ENCODE data around the gene PBX2.

DNA sequence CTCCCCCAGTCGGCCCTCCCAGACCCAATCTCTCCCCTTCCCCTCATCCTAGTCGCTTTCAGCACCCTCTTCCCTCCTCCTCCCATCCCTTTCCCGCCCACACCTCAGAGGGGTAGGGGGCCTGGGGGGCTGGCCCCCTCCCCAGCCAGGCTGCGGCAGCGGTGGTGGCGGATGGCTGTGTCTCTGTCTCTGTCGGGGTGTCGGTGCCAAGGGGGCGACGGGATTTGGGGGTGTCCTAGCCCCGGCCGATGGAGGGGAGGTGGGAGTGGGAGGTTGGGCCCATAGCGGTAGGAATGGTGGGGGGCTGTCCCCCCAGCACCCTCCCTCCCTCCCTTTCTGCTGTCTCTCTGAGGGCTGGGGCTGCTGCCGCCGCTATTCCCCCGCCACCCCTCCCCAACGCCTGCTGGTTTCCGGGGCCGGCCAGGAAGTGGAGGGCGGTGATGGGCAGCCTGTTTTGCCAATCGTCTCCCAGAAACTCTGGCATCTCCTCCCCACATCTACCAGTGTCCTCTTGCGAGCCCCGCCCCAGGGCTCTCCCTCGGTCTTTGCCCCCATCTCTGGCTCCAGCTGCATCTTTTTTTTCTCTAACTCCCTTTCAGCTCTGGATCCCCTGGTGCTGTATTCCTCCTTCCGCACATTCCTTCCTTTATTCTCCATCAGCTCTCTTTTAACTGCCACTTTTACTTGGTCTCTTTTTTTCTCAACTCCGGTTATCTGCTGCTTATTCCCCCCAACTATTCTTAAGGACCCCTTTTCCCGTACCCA is 14.1 kb downstream of the PBX2 start, which contains the start of gene AGPAT1:
- peak in 1 of 2 donors; percentile 78 for TF ChIP-seq POLR2A (IDR thresholded peaks at IDR 0.05)
- TF ChIP-seq, protein P1, sequence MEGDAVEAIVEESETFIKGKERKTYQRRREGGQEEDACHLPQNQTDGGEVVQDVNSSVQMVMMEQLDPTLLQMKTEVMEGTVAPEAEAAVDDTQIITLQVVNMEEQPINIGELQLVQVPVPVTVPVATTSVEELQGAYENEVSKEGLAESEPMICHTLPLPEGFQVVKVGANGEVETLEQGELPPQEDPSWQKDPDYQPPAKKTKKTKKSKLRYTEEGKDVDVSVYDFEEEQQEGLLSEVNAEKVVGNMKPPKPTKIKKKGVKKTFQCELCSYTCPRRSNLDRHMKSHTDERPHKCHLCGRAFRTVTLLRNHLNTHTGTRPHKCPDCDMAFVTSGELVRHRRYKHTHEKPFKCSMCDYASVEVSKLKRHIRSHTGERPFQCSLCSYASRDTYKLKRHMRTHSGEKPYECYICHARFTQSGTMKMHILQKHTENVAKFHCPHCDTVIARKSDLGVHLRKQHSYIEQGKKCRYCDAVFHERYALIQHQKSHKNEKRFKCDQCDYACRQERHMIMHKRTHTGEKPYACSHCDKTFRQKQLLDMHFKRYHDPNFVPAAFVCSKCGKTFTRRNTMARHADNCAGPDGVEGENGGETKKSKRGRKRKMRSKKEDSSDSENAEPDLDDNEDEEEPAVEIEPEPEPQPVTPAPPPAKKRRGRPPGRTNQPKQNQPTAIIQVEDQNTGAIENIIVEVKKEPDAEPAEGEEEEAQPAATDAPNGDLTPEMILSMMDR (IDR thresholded peaks at IDR 0.05): no peak

All from heart left ventricle (tissue), 13 donors.